ENCODE data around the gene ARRDC1. TPM values are rescaled to one million over a fixed set of nuclear protein-coding genes. Genes with fewer than 3 reads are reported as not detected.

Gene ARRDC1
- polyA plus RNA-seq, 1 of the 3 experiments (the other 2 are of a cell fraction), result 49.7 TPM

DNA sequence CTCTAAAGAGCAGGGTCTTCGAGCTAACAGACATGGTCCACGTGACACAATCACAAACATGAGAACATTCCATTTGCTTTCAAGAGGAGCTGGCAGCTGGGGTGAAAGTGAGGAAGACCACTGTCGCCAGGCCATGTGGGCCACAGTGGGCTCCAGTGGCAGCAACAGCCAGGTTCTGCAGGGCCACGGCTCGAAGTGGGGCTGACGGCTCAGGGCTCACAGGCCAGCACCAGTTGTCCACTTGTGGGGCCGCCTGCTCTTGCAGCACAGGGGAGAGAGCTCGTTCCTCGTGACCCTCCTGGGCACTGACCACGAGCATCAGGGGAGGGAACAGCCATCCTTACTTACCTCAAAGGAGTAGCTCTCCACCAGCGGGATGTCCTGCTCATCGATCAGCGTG, 17.2 kb upstream of the ARRDC1 start (continued):
- TF ChIP-seq RAD21 (IDR thresholded peaks at IDR 0.05; ENCODE audit: low read length) (no peak), CHD2 (IDR thresholded peaks at IDR 0.05; ENCODE audit: low read length, partially characterized antibody) (no peak), EP300 (IDR thresholded peaks at IDR 0.05; ENCODE audit: borderline replicate concordance in 1 of 2, low read depth in 1 of 2, low read length in 1 of 2) (no peak), MEF2A (IDR thresholded peaks at IDR 0.05; ENCODE audit: borderline replicate concordance, low read depth) (no peak)
- TF ChIP-seq, protein P1, sequence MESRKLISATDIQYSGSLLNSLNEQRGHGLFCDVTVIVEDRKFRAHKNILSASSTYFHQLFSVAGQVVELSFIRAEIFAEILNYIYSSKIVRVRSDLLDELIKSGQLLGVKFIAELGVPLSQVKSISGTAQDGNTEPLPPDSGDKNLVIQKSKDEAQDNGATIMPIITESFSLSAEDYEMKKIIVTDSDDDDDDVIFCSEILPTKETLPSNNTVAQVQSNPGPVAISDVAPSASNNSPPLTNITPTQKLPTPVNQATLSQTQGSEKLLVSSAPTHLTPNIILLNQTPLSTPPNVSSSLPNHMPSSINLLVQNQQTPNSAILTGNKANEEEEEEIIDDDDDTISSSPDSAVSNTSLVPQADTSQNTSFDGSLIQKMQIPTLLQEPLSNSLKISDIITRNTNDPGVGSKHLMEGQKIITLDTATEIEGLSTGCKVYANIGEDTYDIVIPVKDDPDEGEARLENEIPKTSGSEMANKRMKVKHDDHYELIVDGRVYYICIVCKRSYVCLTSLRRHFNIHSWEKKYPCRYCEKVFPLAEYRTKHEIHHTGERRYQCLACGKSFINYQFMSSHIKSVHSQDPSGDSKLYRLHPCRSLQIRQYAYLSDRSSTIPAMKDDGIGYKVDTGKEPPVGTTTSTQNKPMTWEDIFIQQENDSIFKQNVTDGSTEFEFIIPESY (IDR thresholded peaks at IDR 0.05; ENCODE audit: borderline replicate concordance, low read depth), result no peak

DNA sequence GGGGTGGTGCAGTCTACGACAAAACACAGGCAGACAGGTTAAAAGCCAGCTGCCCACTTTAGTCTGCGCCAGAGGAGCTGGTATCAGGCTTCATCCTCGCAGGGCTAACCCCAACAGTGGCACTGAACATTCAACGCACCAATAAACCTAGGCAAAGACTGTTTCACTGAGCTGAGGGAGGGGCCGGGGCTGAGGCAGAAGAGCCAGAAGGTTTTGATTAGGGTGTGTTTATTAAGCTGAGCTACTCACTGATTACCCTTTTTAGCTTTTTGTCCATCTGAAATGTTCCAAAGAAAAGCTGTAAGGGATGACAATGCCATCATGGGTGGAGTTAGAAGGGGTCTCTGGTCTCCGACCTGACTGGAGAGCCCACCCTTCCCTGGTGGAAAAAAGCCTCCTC, 16.6 kb upstream of the ARRDC1 start:
- ChIA-PET POLR2A (interaction anchor here (1.1 to 1.3 kb wide), 2 partner anchors 30 to 36 kb away, joined by 3 read pairs; partner anchors contain the start of gene EHMT1), CTCF (interaction anchor here (2.2 kb wide), 1 partner anchor 10 kb away, joined by 27 read pairs; the partner anchor contains the start of gene DPH7)
- TF ChIP-seq MEF2A (IDR thresholded peaks at IDR 0.05; ENCODE audit: borderline replicate concordance, low read depth) (no peak), FOSL2 (IDR thresholded peaks at IDR 0.05; ENCODE audit: borderline replicate concordance, low read depth) (no peak), SIN3A (IDR thresholded peaks at IDR 0.05; ENCODE audit: borderline replicate concordance, low read depth, low read length) (no peak), GABPA (IDR thresholded peaks at IDR 0.05; ENCODE audit: low read depth) (no peak), NFIC (IDR thresholded peaks at IDR 0.05; ENCODE audit: borderline replicate concordance) (no peak), POLR2AphosphoS5 (IDR thresholded peaks at IDR 0.05; ENCODE audit: low read depth, low read length) (no peak), GATA2 (CRISPR knock-in tag; IDR thresholded peaks at IDR 0.05) (no peak), TEAD4 (IDR thresholded peaks at IDR 0.05; ENCODE audit: borderline replicate concordance, insufficient read depth) (no peak), EP300 (IDR thresholded peaks at IDR 0.05; ENCODE audit: borderline replicate concordance in 1 of 2, low read depth in 1 of 2, low read length in 1 of 2) (no peak), EZH2phosphoT487 (IDR thresholded peaks at IDR 0.05; ENCODE audit: borderline replicate concordance, low read depth) (no peak), YY1 (IDR thresholded peaks at IDR 0.05; ENCODE audit: low read depth) (no peak), RFX5 (IDR thresholded peaks at IDR 0.05; ENCODE audit: low read length) (no peak), FOXJ3 (CRISPR knock-in tag; IDR thresholded peaks at IDR 0.05) (no peak)
- TF ChIP-seq, protein P1 (IDR thresholded peaks at IDR 0.05; ENCODE audit: borderline replicate concordance, low read depth), result no peak
- TF ChIP-seq, protein P2, sequence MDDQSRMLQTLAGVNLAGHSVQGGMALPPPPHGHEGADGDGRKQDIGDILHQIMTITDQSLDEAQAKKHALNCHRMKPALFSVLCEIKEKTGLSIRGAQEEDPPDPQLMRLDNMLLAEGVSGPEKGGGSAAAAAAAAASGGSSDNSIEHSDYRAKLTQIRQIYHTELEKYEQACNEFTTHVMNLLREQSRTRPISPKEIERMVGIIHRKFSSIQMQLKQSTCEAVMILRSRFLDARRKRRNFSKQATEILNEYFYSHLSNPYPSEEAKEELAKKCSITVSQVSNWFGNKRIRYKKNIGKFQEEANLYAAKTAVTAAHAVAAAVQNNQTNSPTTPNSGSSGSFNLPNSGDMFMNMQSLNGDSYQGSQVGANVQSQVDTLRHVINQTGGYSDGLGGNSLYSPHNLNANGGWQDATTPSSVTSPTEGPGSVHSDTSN (IDR thresholded peaks at IDR 0.05), result no peak
- Histone ChIP-seq H3K9ac (peak overlapping the region; percentile 70; the same call in 1 of the 2 replicates), H3K9me3 (no peaks in the 10 kb centered on the region), H3K27ac (ENCODE audit: low read depth in 2 of 2, low read length in 1 of 2) (no peak overlapping the region), H3K4me1 (ENCODE audit: control insufficient read depth in 1 of 2, insufficient read depth in 2 of 2, low read depth in 1 of 2, low read length in 1 of 2) (peaks cover 9 to 18% of the 10 kb centered on the region in 2 experiments; a peak in 2 of 4 replicates), H2AFZ (ENCODE audit: low read depth) (no peak overlapping the region), H3K4me2 (peak overlapping the region; percentile 92), H3K79me2 (ENCODE audit: insufficient read depth) (peaks cover 21% of the 10 kb centered on the region), H3K27me3 (ENCODE audit: insufficient read depth) (no peaks in the 10 kb centered on the region), H3K4me3 (ENCODE audit: low read depth in 2 of 2, low read length in 1 of 2) (peak overlapping the region; percentile 68 to 86), H3K9me2 (no peaks in the 10 kb centered on the region), H4K20me1 (ENCODE audit: insufficient read depth) (peaks cover 19% of the 10 kb centered on the region), H3K36me3 (replicated peaks in 1 of 2; ENCODE audit: control insufficient read depth in 1 of 2, insufficient read depth in 2 of 2, low read length in 1 of 2) (peaks cover 9 to 39% of the 10 kb centered on the region in 2 experiments), H3F3A (replicated peaks; ENCODE audit: insufficient read depth) (no peaks in the 10 kb centered on the region)
- 86% methylated on average over 4 of the region's 6 CpGs for WGBS (ENCODE audit: low lambda C conversion rate)
- DNase-seq, result no peak
